Psoas muscle (tissue), 8 donors: ENCODE measurements around the gene OLFML2A. TPM values are rescaled to one million over a fixed set of nuclear protein-coding genes. Genes with fewer than 3 reads are reported as not detected.
"Not testable (repeated sequence)": the region's sequence is repeated elsewhere in the genome, so short reads cannot be mapped to it uniquely, and the experiment has no call there.

Experiments
- ATAC-seq, 4 donors: fragments of 200-7000 bp; cut with Tn5 transposase; one replicate each; pipeline ENCODE4 v1.9.1; 2020; ENCODE audit warnings: moderate library complexity in 3 of 4, mild to moderate bottlenecking in 2 of 4
- DNase-seq, 2 donors: peaks; one replicate each; pipeline ENCODE4 v3.0.0-alpha.2; 2020
- H3K27ac ChIP-seq: fragments of 200-600 bp; one replicate; pipeline ENCODE4 v1.8.0; 2022
- H3K27me3 ChIP-seq, 3 donors: fragments of 200-600 bp in 1 of 3; one replicate each; pipeline versions ENCODE4 v1.6.1 to v1.8.0; 2013 to 2022; ENCODE audit warnings: low read length in 2 of 3, mild to moderate bottlenecking in 2 of 3, moderate library complexity in 1 of 3; ENCODE audit not compliant: insufficient read depth in 3 of 3
- H3K36me3 ChIP-seq, 2 donors: fragments of 200-600 bp in 1 of 2; one replicate each; pipeline versions ENCODE4 v1.6.1 to v1.8.0; 2013 to 2022; ENCODE audit warnings: low read depth in 1 of 2, mild to moderate bottlenecking in 1 of 2, moderate library complexity in 1 of 2; ENCODE audit not compliant: insufficient read depth in 1 of 2
- H3K4me1 ChIP-seq: fragments of 200-600 bp; one replicate; pipeline ENCODE4 v1.8.0; 2022
- H3K4me3 ChIP-seq: fragments of 200-600 bp; one replicate; pipeline ENCODE4 v1.8.0; 2022; ENCODE audit warnings: mild to moderate bottlenecking
- H3K9me3 ChIP-seq: fragments of 200-600 bp; one replicate; pipeline ENCODE4 v1.8.0; 2022
- WGBS, 3 donors: extraction: QIAGEN DNeasy Blood & Tissue Kit; methylation state at CpG; one replicate each; pipeline versions ENCODE4 v1.1.6 to v1.1.7; 2013; 5-methylcytosine and 5-hydroxymethylcytosine counted together
- intact Hi-C, 2 donors: fragments of 100-400 bp; cut with DNase I; formaldehyde crosslinking; loops; one replicate each; pipeline versions ENCODE4 v1.11.0 to v1.14.2; 2022
- polyA plus RNA-seq, 3 donors: library from polyadenylated mRNA; stranded (reverse); fragments of 200-250 nt; gene quantifications; one replicate each; pipeline ENCODE4 v1.2.3, GENCODE V29; 2013
- total RNA-seq, 4 donors: library from RNA; stranded (reverse); fragmentation: NEBNext Ultra II Directional in 2 of 4; extraction: Animal tissue kit (Norgen Biotek cat#: 25700) in 2 of 4; gene quantifications; one replicate each; pipeline versions ENCODE4 v1.2.1 to v1.2.4, GENCODE V29; 2021 to 2023
- TF ChIP-seq, protein P1 (sequence below): fragments of 200-600 bp; IDR thresholded peaks from one replicate; pipeline ENCODE4 v1.8.0; 2022; ENCODE audit warnings: antibody characterized with exemption
- donor health status: healthy with polysubstance abuse.
- donor health status: DM: no; HTN: no; CAD: no; lungs with moderate emphysema.
- donor health status: Bipolar disorder and iron deficiency.
- donor health status: healthy.
- donor health status: DM: yes; HTN: yes; CAD: no.
- donor health status: DM: no; HTN: no; CAD: no.
- donor health status: DM: no; HTN: no; CAD: no.
- donor health status: DM: yes; HTN: yes; CAD: no.

The OLFML2A gene
- total and polyA plus RNA-seq, 7 donors: 3.0 to 30.3 (median 7.1) TPM

DNA sequence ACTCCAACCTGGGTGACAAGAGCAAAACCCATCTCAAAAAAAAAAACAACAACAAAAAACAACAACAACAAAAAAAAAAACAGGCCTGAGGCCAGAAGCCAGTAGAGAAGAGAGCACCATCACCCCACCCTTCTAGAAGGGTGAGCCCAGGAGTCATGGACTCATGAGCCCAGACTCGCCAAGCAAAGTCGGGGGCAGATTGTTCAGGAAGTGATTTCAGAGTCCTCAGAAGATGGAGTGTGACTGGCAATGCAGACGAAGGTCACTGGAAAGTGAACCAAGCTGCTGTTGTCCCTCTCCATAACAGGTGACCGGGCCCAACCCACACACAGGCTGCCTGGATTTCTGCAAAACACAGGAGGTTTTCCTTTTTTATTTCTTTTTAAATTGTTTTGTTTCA is 67.4 kb downstream of the OLFML2A start:
- TF ChIP-seq, protein P1, sequence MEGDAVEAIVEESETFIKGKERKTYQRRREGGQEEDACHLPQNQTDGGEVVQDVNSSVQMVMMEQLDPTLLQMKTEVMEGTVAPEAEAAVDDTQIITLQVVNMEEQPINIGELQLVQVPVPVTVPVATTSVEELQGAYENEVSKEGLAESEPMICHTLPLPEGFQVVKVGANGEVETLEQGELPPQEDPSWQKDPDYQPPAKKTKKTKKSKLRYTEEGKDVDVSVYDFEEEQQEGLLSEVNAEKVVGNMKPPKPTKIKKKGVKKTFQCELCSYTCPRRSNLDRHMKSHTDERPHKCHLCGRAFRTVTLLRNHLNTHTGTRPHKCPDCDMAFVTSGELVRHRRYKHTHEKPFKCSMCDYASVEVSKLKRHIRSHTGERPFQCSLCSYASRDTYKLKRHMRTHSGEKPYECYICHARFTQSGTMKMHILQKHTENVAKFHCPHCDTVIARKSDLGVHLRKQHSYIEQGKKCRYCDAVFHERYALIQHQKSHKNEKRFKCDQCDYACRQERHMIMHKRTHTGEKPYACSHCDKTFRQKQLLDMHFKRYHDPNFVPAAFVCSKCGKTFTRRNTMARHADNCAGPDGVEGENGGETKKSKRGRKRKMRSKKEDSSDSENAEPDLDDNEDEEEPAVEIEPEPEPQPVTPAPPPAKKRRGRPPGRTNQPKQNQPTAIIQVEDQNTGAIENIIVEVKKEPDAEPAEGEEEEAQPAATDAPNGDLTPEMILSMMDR: no peak
- no peak overlapping the region for H3K27ac ChIP-seq
- intact Hi-C loops: no loop called here
- 57 to 68% (median 59%) methylated on average over 4 of the region's 4 CpGs for WGBS, 3 donors
- DNase-seq (no peak), ATAC-seq (no peak)
- no peak overlapping the region for H3K4me3 ChIP-seq
- H3K4me1 ChIP-seq: peaks cover 8% of the 10 kb centered on the region
- H3K27me3 ChIP-seq: no peaks in the 10 kb centered on the region
- no peaks in the 10 kb centered on the region for H3K36me3 ChIP-seq
- H3K9me3 ChIP-seq: no peaks in the 10 kb centered on the region

DNA sequence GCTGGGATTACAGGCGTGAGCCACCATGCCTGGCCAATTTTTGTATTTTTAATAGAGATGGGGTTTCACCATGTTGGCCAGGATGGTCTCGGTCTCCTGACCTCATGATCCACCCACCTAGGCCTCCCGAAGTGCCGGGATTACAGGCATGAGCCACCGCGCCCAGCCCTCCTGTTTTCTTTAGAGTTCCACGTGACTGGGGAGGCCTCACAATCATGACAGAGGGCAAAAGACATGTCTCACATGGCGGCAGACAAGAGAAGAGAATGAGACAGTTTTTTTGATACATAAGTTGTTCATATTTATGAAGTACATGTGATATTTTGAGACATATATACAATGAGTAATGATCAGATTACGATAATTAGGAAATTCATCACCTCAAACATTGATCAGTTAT is 69.5 kb downstream of the OLFML2A start:
- H3K27ac ChIP-seq, ATAC-seq, H3K9me3 ChIP-seq, H3K36me3 ChIP-seq, DNase-seq, H3K4me1 ChIP-seq, H3K27me3 ChIP-seq, H3K4me3 ChIP-seq, intact Hi-C loops: not testable (repeated sequence)
- 93 to 98% (median 98%) methylated on average over 9 of the region's 9 CpGs for WGBS, 3 donors

DNA sequence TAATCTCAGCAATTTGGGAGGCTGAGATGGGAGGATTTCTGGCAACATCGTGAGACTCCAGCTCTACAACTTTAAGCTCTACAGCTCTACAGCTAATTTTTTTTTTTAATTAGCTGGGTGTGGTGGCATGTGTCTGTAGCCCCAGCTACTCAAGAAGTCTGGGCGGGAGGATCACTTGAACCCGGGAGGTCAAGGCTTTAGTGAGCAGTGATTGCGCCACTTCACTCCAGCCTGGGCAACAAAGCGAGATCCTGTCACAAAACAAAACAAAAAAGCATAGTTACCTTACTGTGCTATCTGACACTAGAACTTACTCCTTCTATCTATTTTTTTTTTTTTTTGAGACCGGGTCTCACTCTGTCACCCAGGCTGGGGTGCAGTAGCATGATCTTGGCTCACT is 70.0 kb downstream of the OLFML2A start:
- ATAC-seq (no peak), DNase-seq (no peak)
- no peaks in the 10 kb centered on the region for H3K36me3 ChIP-seq
- H3K4me3 ChIP-seq: no peak overlapping the region
- WGBS, 3 donors: 84 to 97% (median 96%) methylated on average over 6 of the region's 6 CpGs
- H3K4me1 ChIP-seq: peaks cover under 1% of the 10 kb centered on the region
- intact Hi-C loops: no loop called here
- no peaks in the 10 kb centered on the region for H3K27me3 ChIP-seq
- no peak overlapping the region for H3K27ac ChIP-seq
- no peaks in the 10 kb centered on the region for H3K9me3 ChIP-seq
- TF ChIP-seq, protein P1: no peak

GRCh38 chr9:124849801-124850200 is 72.9 kb downstream of the OLFML2A start:
- TF ChIP-seq, protein P1: no peak
- no peaks in the 10 kb centered on the region for H3K27me3 ChIP-seq
- no peak overlapping the region for H3K4me3 ChIP-seq
- WGBS, 3 donors: 33 to 51% (median 35%) methylated on average over 10 of the region's 10 CpGs
- H3K27ac ChIP-seq: no peak overlapping the region
- H3K9me3 ChIP-seq: no peaks in the 10 kb centered on the region
- intact Hi-C loops: no loop called here
- DNase-seq: no peak
- no peak for ATAC-seq
- no peaks in the 10 kb centered on the region for H3K36me3 ChIP-seq
- H3K4me1 ChIP-seq: peaks cover 14% of the 10 kb centered on the region

- Histone ChIP-seq H3K27ac (peak overlapping the region; percentile 73), H3K36me3 (peaks cover 0 to 10% of the 10 kb centered on the region in 2 donors), H3K4me3 (peak overlapping the region; percentile 64), H3K4me1 (peaks cover 14% of the 10 kb centered on the region), H3K9me3 (no peaks in the 10 kb centered on the region), H3K27me3 (no peaks in the 10 kb centered on the region)
- ATAC-seq (peak; percentile 41 to 71 (median 52)), DNase-seq (peak in 1 of 2 donors; percentile 78)
- TF ChIP-seq, protein P1: no peak
- 11 to 34% (median 15%) methylated on average over 12 to 13 of the region's 13 CpGs for WGBS, 3 donors
- intact Hi-C loops: loop anchor here in 1 of 2 donors (1.0 kb wide), 1 partner anchor 80 kb away; no protein-coding TSS in a partner anchor
Observed at GRCh38 chr9:124852121-124852828, 75.3 kb downstream of the OLFML2A start.
